SK-N-SH treated with all-trans-retinoic acid at 6 μM for 48 hours (cell line): ENCODE measurements around the gene SYNE1.

Experiments used
- ARNTL ChIP-seq: fragments of 450-650 bp; formaldehyde crosslinking; IDR thresholded peaks from 2 replicates; pipeline ENCODE4 v1.5.0; 2020; ENCODE audit warnings: low read depth, mild to moderate bottlenecking, moderate library complexity, borderline replicate concordance
- CREB5 ChIP-seq: fragments of 250-450 bp; sonication (Bioruptor Pico); IDR thresholded peaks from 2 replicates; pipeline ENCODE4 v1.5.1; 2020; ENCODE audit warnings: low read depth, mild to moderate bottlenecking, moderate library complexity
- CSDC2 ChIP-seq: fragments of 250-450 bp; sonication (Bioruptor Pico); IDR thresholded peaks from 2 replicates; pipeline ENCODE4 v1.5.0; 2020; ENCODE audit warnings: mild to moderate bottlenecking, moderate library complexity
- ESRRG ChIP-seq: fragments of 250-450 bp; sonication (Bioruptor Pico); IDR thresholded peaks from 2 replicates; pipeline ENCODE4 v1.6.1; 2021; ENCODE audit warnings: mild to moderate bottlenecking
- ISL1 ChIP-seq: fragments of 250-450 bp; sonication (Bioruptor Pico); IDR thresholded peaks from 2 replicates; pipeline ENCODE4 v2.1.2; 2022; ENCODE audit warnings: mild to moderate bottlenecking, moderate library complexity
- PATZ1 ChIP-seq: fragments of 250-450 bp; sonication (Bioruptor Pico); IDR thresholded peaks from 2 replicates; pipeline ENCODE4 v1.8.0; 2020; ENCODE audit warnings: mild to moderate bottlenecking, moderate library complexity, borderline replicate concordance
- POU6F1 ChIP-seq: fragments of 250-450 bp; sonication (Bioruptor Pico); IDR thresholded peaks from 2 replicates; pipeline ENCODE4 v1.8.0; 2021; ENCODE audit warnings: low read depth, mild to moderate bottlenecking, moderate library complexity, borderline replicate concordance
- TCF4 ChIP-seq: fragments of 250-450 bp; sonication (Bioruptor Pico); IDR thresholded peaks from 2 replicates; pipeline ENCODE4 v1.8.0; 2021; ENCODE audit warnings: mild to moderate bottlenecking, moderate library complexity, borderline replicate concordance
- TSHZ2 ChIP-seq: fragments of 250-450 bp; sonication (Bioruptor Pico); IDR thresholded peaks from 2 replicates; pipeline ENCODE4 v1.5.0; 2020; ENCODE audit warnings: mild to moderate bottlenecking, moderate library complexity
- ZFP3 ChIP-seq: fragments of 250-450 bp; sonication (Bioruptor Pico); IDR thresholded peaks from 2 replicates; pipeline ENCODE4 v1.5.0; 2020; ENCODE audit warnings: mild to moderate bottlenecking, moderate library complexity
- ZFP30 ChIP-seq: fragments of 450-650 bp; formaldehyde crosslinking; IDR thresholded peaks from 2 replicates; pipeline ENCODE4 v1.5.0; 2022; ENCODE audit warnings: mild to moderate bottlenecking, moderate library complexity
- ZNF565 ChIP-seq: fragments of 450-650 bp; formaldehyde crosslinking; conservative IDR thresholded peaks from 2 replicates; pipeline ENCODE4 v1.5.0; 2020; ENCODE audit warnings: low read depth, mild to moderate bottlenecking, moderate library complexity
- ZNF70 ChIP-seq: fragments of 450-650 bp; formaldehyde crosslinking; IDR thresholded peaks from 2 replicates; pipeline ENCODE4 v1.5.0; 2020; ENCODE audit warnings: mild to moderate bottlenecking, moderate library complexity
- ZNF8 ChIP-seq: fragments of 450-650 bp; formaldehyde crosslinking; IDR thresholded peaks from 2 replicates; pipeline ENCODE4 v1.5.0; 2020; ENCODE audit warnings: mild to moderate bottlenecking, moderate library complexity

- TF ChIP-seq CSDC2 (CRISPR knock-in tag) (no peak), ZFP3 (CRISPR knock-in tag) (no peak), PATZ1 (CRISPR knock-in tag) (no peak), TCF4 (no peak), ZNF70 (CRISPR knock-in tag) (no peak), ZNF8 (CRISPR knock-in tag) (no peak), POU6F1 (CRISPR knock-in tag) (no peak), ESRRG (no peak), ZNF565 (CRISPR knock-in tag) (no peak), ZFP30 (no peak), CREB5 (CRISPR knock-in tag) (0 out of 2 replicates have a peak, but pooled peaks have one; percentile 39), ARNTL (CRISPR knock-in tag) (no peak), ISL1 (CRISPR knock-in tag) (peak; percentile 34), TSHZ2 (CRISPR knock-in tag) (no peak)
Measured at GRCh38 chr6:152146385-152146784, 490.8 kb downstream of the SYNE1 start.
